Muscle layer of duodenum (tissue), 2 donors: ENCODE results near the gene PSMD3.
"Not testable (repeated sequence)": the region's sequence is repeated elsewhere in the genome, so short reads cannot be mapped to it uniquely, and the experiment has no call there.

Source experiments
- H3K27ac ChIP-seq: one replicate; pipeline ENCODE4 v1.7.0; 2013; ENCODE audit warnings: mild to moderate bottlenecking, low read length
- H3K27me3 ChIP-seq: one replicate; pipeline ENCODE4 v1.7.0; 2013; ENCODE audit warnings: low read depth, mild to moderate bottlenecking, control low read depth, low read length
- H3K36me3 ChIP-seq, 2 donors: one replicate each; pipeline ENCODE4 v1.7.0; 2013; ENCODE audit warnings: low read length in 2 of 2, control low read depth in 1 of 2, mild to moderate bottlenecking in 1 of 2; ENCODE audit not compliant: insufficient read depth in 2 of 2, control insufficient read depth in 1 of 2
- H3K4me1 ChIP-seq, 2 donors: one replicate each; pipeline ENCODE4 v1.7.0; 2013; ENCODE audit warnings: low read length in 2 of 2, mild to moderate bottlenecking in 2 of 2, control low read depth in 1 of 2, moderate library complexity in 1 of 2; ENCODE audit not compliant: insufficient read depth in 2 of 2, control insufficient read depth in 1 of 2
- H3K4me3 ChIP-seq, 2 donors: one replicate each; pipeline ENCODE4 v1.7.0; 2013; ENCODE audit warnings: low read length in 2 of 2, low read depth in 1 of 2, mild to moderate bottlenecking in 1 of 2
- H3K9me3 ChIP-seq, 2 donors: one replicate each; pipeline ENCODE4 v1.7.0; 2013; ENCODE audit warnings: low read length in 2 of 2, control low read depth in 1 of 2, mild to moderate bottlenecking in 1 of 2; ENCODE audit not compliant: control insufficient read depth in 1 of 2
- donor health status: healthy.

PSMD3 gene

DNA sequence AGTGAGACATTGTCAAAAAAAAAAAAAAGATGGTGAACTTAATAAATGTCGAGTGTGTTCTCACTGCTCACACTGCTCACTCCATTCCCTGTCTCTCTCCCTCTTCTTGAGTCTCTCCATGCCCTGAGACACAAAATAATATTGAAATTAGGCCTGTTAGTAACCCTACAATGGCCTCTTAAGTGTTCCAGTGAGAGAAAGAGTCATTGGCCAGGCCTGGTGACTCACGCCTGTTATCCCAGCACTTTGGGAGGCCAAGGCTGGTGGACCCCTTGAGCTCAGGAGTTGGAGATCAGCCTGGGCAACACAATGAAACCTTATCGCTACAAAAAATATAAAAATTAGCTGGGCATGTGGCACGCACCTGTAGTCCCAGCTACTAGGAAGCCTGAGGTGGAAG, 18.5 kb downstream of the PSMD3 start:
- no peaks in the 10 kb centered on the region for H3K9me3 ChIP-seq
- no peak overlapping the region for H3K4me3 ChIP-seq
- H3K27me3 ChIP-seq, result no peaks in the 10 kb centered on the region
- H3K27ac ChIP-seq, result no peak overlapping the region
- H3K4me1 ChIP-seq, result no peaks in the 10 kb centered on the region
- peaks cover 20 to 38% of the 10 kb centered on the region in 2 donors for H3K36me3 ChIP-seq

DNA sequence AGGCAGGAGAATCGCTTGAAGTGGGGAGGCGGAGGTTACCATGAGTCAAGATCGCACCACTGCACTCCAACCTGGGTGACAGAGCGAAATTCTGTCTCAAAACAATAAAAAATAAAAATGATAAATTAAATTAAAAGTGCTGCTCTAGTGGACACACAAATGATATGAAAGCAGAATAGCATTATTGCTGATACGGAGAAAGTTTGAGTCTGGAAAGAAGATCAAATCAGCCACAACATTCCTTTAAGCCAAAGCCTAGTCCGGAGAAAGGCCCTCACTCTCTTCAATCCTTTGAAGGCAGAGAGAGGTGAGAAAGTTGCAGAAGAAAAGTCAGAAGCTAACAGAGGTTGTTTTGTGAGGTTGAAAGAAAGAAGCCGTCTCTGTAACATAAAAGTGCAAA, 19.6 kb downstream of the PSMD3 start:
- Histone ChIP-seq H3K27ac (no peak overlapping the region), H3K27me3 (no peaks in the 10 kb centered on the region), H3K4me3 (no peak overlapping the region), H3K9me3 (no peaks in the 10 kb centered on the region), H3K36me3 (peaks cover 9 to 27% of the 10 kb centered on the region in 2 donors), H3K4me1 (no peaks in the 10 kb centered on the region)

DNA sequence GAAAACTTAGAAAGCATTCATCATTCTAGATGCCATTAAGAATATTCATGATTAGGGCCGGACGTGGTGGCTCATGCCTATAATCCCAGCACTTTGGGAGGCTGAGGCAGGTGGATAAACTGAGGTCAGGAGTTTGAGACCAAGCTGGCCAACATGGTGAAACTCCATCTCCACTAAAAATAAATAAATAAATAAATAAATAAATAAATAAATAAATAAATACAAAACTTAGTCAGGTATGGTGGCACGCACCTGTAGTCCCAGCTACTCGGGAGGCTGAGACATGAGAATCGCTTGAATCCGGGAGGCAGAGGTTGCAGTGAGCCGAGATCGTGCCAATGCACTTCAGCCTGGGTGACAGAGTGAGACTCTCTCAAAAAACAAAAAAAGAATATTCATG, 20.7 kb downstream of the PSMD3 start:
- H3K9me3 ChIP-seq, H3K4me3 ChIP-seq, H3K27me3 ChIP-seq, H3K27ac ChIP-seq, H3K4me1 ChIP-seq: not testable (repeated sequence)
- H3K36me3 ChIP-seq, result peaks cover under 1 to 17% of the 10 kb centered on the region in 2 donors

DNA sequence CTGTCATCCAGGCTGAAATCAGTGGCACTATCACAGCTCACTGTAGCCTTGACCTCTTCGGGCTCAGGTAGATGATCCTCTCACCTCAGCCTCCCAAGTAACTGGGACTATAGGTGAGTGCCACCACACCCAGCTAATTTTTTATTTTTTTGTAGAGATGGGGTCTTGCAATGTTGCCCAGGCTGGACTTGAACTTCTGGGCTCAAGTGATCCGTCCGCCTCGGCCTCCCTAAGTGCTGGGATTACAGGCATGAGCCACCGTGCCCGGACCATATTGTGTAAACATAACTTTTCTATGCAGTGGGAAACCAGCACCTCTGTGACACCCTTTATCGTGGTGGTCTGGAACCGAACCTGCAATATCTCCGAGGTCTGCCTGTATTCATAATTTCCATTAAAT, 23.5 kb downstream of the PSMD3 start:
- Histone ChIP-seq H3K4me3 (no peak overlapping the region), H3K36me3 (no peaks in the 10 kb centered on the region), H3K27me3 (no peaks in the 10 kb centered on the region), H3K4me1 (no peaks in the 10 kb centered on the region), H3K9me3 (no peaks in the 10 kb centered on the region), H3K27ac (no peak overlapping the region)

DNA sequence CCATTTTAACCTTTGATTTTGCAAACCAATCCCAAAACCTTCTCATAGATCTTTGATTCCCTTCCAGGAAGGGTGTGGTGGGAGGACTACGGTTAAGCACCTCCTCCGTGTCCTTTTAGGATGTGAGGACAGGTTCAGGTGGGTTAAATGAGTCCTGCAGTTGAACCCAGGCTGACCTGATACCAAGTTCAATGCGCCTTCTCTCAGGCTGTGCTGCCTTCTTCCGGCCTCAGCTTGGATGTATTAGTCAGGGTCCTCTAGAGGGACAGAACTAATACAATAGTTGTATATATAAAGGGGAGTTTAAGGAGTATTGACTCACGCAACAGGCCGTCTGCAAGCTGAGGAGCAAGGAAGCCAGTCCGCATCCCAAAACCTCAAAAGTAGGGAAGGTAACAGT, 24.1 kb downstream of the PSMD3 start:
- H3K36me3 ChIP-seq, result no peaks in the 10 kb centered on the region
- no peak overlapping the region for H3K4me3 ChIP-seq
- H3K27me3 ChIP-seq, result no peaks in the 10 kb centered on the region
- no peaks in the 10 kb centered on the region for H3K9me3 ChIP-seq
- no peaks in the 10 kb centered on the region for H3K4me1 ChIP-seq
- H3K27ac ChIP-seq, result no peak overlapping the region

DNA sequence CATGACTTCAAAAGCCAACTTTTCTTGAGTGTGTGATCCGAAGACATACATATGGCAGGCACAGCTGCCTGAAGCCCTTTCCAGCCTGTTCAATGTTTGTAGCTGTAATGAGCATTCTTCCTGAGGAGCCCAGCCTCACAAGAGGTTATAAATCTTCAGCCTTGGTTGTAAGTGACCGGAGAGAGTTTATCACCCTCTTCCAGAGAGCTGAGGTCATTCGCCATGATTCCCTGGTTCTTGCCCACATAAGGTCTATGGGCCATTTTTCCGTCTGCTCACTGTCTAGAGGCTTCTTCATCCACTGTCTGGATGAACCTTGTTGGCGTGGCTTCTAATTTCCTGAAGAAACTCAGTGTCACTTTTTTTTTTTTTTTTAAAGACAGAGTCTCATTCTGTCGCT, 24.9 kb downstream of the PSMD3 start:
- Histone ChIP-seq H3K27ac (no peak overlapping the region), H3K9me3 (no peaks in the 10 kb centered on the region), H3K27me3 (no peaks in the 10 kb centered on the region), H3K36me3 (no peaks in the 10 kb centered on the region), H3K4me1 (no peaks in the 10 kb centered on the region), H3K4me3 (no peak overlapping the region)

DNA sequence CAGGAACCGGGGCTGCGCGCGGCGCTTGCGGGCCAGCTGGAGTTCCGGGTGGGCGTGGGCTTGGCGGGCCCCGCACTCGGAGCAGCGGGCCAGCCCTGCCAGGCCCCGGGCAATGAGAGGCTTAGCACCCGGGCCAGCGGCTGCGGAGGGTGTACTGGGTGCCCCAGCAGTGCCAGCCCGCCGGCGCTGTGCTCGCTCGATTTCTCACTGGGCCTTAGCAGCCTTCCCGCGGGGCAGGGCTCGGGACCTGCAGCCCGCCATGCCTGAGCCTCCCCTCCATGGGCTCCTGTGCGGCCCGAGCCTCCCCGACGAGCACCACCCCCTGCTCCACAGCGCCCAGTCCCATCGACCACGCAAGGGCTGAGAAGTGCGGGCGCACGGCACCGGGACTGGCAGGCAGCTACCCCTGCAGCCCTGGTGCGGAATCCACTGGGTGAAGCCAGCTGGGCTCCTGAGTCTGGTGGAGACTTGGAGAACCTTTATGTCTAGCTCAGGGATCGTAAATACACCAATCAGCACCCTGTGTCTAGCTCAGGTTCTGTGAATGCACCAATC, 30.4 kb downstream of the PSMD3 start:
- H3K9me3 ChIP-seq, H3K27me3 ChIP-seq, H3K4me1 ChIP-seq, H3K4me3 ChIP-seq, H3K36me3 ChIP-seq, H3K27ac ChIP-seq: not testable (repeated sequence)

DNA sequence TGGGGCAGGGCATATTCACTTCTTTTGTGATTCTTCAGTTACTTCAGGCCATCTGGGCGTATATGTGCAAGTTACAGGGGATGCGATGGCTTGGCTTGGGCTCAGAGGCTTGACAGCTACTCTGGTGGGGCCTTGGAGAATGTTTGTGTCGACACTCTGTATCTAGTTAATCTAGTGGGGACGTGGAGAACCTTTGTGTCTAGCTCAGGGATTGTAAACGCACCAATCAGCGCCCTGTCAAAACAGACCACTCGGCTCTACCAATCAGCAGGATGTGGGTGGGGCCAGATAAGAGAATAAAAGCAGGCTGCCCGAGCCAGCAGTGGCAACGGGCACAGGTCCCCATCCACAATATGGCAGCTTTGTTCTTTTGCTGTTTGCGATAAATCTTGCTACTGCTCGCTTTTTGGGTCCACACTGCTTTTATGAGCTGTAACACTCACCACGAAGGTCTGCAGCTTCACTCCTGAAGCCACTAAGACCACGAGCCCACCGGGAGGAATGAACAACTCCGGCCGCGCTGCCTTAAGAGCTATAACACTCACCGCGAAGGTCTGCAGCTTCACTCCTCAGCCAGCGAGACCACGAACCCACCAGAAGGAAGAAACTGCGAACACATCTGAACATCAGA, 31.5 kb downstream of the PSMD3 start:
- H3K4me3 ChIP-seq, H3K27ac ChIP-seq, H3K9me3 ChIP-seq, H3K4me1 ChIP-seq, H3K36me3 ChIP-seq, H3K27me3 ChIP-seq: not testable (repeated sequence)

DNA sequence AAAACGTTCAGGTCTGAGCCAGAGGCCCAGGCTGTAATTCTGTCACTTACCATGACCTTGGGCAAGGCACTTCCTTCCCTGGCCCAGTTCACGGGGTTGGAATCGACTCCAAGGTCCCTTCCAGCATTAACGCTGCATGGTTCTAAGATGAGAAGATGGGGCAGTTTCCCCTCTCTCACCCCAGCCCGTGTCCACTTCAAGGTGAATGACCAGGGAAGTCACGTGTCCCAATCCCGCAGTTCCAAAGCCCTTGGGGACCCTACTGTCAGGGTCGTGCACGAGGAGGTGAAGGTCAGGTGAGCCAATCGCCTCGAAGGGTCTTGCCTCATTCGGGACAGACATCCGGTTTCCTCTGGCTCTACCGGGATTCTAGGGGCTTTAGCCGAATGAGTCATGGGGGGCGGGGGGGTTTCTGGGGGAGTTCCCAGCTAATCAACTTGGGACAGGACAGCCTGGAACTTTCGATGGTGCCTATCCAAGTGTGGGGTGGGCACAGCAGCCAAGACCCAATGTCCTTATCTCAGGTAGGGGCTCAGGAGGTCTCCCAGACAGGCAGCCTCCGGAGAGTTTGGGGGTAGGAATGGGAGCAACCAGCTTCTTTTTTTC, 33.9 kb downstream of the PSMD3 start:
- Histone ChIP-seq H3K27ac (no peak overlapping the region), H3K4me1 (peaks cover 2 to 29% of the 10 kb centered on the region in 2 donors)

DNA sequence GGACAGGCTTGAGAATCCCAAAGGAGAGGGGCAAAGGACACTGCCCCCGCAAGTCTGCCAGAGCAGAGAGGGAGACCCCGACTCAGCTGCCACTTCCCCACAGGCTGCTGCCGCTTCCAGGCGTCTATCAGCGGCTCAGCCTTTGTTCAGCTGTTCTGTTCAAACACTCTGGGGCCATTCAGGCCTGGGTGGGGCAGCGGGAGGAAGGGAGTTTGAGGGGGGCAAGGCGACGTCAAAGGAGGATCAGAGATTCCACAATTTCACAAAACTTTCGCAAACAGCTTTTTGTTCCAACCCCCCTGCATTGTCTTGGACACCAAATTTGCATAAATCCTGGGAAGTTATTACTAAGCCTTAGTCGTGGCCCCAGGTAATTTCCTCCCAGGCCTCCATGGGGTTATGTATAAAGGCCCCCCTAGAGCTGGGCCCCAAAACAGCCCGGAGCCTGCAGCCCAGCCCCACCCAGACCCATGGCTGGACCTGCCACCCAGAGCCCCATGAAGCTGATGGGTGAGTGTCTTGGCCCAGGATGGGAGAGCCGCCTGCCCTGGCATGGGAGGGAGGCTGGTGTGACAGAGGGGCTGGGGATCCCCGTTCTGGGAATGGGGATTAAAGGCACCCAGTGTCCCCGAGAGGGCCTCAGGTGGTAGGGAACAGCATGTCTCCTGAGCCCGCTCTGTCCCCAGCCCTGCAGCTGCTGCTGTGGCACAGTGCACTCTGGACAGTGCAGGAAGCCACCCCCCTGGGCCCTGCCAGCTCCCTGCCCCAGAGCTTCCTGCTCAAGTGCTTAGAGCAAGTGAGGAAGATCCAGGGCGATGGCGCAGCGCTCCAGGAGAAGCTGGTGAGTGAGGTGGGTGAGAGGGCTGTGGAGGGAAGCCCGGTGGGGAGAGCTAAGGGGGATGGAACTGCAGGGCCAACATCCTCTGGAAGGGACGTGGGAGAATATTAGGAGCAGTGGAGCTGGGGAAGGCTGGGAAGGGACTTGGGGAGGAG, 34.7 kb downstream of the PSMD3 start, which contains the start of gene CSF3:
Gene CSF3, plus strand, starts transcription at position 436 of the 993 bp plus-strand sequence. Its CDS starts 35 bp downstream, at position 471.
- Histone ChIP-seq H3K36me3 (peaks cover 4 to 9% of the 10 kb centered on the region in 2 donors), H3K9me3 (no peaks in the 10 kb centered on the region), H3K4me3 (no peak within 1 kb of the TSS), H3K27me3 (no peaks in the 10 kb centered on the region), H3K4me1 (peaks cover 2 to 32% of the 10 kb centered on the region in 2 donors), H3K27ac (no peak within 1 kb of the TSS)

More for the DNA sequence above, 33.9 kb downstream of the PSMD3 start:
- Histone ChIP-seq H3K4me3 (no peak overlapping the region), H3K27me3 (no peaks in the 10 kb centered on the region), H3K36me3 (peaks cover 0 to 3% of the 10 kb centered on the region in 2 donors), H3K9me3 (no peaks in the 10 kb centered on the region)
